ENCODE data around the gene CDK12. TPM values are rescaled to one million over a fixed set of nuclear protein-coding genes. Genes with fewer than 3 reads are reported as not detected.

Gene CDK12
- polyA plus RNA-seq, 2 of the 4 experiments (the other 2 are of a cell fraction): 36.7 to 42.1 TPM

DNA sequence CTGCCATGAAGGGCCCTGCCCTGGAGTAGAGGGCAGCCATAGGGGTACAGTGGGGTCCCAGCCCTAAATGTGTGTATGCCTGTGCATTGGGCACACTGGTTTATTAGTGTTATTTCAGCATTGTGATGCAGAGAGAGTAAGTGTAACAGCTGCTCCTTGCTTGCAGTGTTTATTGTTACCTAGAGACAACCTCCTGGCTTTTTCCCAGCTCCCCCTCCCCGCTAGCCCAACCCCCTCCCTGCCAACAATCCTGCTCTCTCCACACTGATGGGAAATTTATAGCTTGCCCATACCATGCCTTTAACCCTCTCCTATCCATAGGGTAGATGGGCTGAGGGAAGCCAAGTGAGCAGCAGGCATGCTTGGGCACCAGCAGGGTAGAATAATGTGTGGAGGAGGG lies 95.1 kb downstream of the CDK12 start:
- no peak overlapping the region for H3K4me2 ChIP-seq
- WGBS (ENCODE audit: missing lambda C conversion rate): 77% methylated on average over 1 of the region's 1 CpG
- ATAC-seq (no peak), DNase-seq (ENCODE audit: low read depth in 1 of 2, low spot score in 1 of 2) (no peak), FAIRE-seq (no peak)
- H3K9me3 ChIP-seq: no peaks in the 10 kb centered on the region
- H3K4me1 ChIP-seq: no peaks in the 10 kb centered on the region
- ChIA-PET CTCF (interaction anchor here (0.9 to 22.1 kb wide), 8 partner anchors 8 to 70 kb away, joined by 3 to 533 read pairs (median 6); partner anchors contain the start of gene PPP1R1B), POLR2A (no interaction called here)
- TF ChIP-seq EP300 (IDR thresholded peaks at IDR 0.05): no peak
- no peak for TF ChIP-seq CBX8 (IDR thresholded peaks at IDR 0.05)
- TF ChIP-seq, protein P1, sequence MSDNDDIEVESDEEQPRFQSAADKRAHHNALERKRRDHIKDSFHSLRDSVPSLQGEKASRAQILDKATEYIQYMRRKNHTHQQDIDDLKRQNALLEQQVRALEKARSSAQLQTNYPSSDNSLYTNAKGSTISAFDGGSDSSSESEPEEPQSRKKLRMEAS (IDR thresholded peaks at IDR 0.05): no peak
- TF ChIP-seq FOSB (CRISPR knock-in tag; IDR thresholded peaks at IDR 0.05): no peak
- TF ChIP-seq, protein P2, sequence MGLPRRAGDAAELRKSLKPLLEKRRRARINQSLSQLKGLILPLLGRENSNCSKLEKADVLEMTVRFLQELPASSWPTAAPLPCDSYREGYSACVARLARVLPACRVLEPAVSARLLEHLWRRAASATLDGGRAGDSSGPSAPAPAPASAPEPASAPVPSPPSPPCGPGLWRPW (IDR thresholded peaks at IDR 0.05): no peak
- TF ChIP-seq HOXB5 (CRISPR knock-in tag; IDR thresholded peaks at IDR 0.05): no peak
- TF ChIP-seq CEBPB (IDR thresholded peaks at IDR 0.05): no peak
- TF ChIP-seq GATA3 (IDR thresholded peaks at IDR 0.05; ENCODE audit: borderline replicate concordance): no peak
- no peak for TF ChIP-seq SREBF2 (IDR thresholded peaks at IDR 0.05)
- TF ChIP-seq RFX5 (IDR thresholded peaks at IDR 0.05): no peak
- no peak for TF ChIP-seq POLR2A (IDR thresholded peaks at IDR 0.05; ENCODE audit: low read length)
- TF ChIP-seq, protein P3, sequence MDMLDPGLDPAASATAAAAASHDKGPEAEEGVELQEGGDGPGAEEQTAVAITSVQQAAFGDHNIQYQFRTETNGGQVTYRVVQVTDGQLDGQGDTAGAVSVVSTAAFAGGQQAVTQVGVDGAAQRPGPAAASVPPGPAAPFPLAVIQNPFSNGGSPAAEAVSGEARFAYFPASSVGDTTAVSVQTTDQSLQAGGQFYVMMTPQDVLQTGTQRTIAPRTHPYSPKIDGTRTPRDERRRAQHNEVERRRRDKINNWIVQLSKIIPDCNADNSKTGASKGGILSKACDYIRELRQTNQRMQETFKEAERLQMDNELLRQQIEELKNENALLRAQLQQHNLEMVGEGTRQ (IDR thresholded peaks at IDR 0.05): no peak
- TF ChIP-seq, protein P4, sequence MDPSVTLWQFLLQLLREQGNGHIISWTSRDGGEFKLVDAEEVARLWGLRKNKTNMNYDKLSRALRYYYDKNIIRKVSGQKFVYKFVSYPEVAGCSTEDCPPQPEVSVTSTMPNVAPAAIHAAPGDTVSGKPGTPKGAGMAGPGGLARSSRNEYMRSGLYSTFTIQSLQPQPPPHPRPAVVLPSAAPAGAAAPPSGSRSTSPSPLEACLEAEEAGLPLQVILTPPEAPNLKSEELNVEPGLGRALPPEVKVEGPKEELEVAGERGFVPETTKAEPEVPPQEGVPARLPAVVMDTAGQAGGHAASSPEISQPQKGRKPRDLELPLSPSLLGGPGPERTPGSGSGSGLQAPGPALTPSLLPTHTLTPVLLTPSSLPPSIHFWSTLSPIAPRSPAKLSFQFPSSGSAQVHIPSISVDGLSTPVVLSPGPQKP (IDR thresholded peaks at IDR 0.05; ENCODE audit: low read depth, low read length): no peak
- TF ChIP-seq EHMT2 (IDR thresholded peaks at IDR 0.05; ENCODE audit: low read depth): no peak
- TF ChIP-seq, protein P5, sequence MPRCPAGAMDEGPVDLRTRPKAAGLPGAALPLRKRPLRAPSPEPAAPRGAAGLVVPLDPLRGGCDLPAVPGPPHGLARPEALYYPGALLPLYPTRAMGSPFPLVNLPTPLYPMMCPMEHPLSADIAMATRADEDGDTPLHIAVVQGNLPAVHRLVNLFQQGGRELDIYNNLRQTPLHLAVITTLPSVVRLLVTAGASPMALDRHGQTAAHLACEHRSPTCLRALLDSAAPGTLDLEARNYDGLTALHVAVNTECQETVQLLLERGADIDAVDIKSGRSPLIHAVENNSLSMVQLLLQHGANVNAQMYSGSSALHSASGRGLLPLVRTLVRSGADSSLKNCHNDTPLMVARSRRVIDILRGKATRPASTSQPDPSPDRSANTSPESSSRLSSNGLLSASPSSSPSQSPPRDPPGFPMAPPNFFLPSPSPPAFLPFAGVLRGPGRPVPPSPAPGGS (IDR thresholded peaks at IDR 0.05): no peak
- no peak for TF ChIP-seq HMGXB4 (CRISPR knock-in tag; IDR thresholded peaks at IDR 0.05; ENCODE audit: borderline replicate concordance)
- TF ChIP-seq POLR2AphosphoS2 (conservative IDR thresholded peaks at IDR 0.05; ENCODE audit: low read length): no peak
- TF ChIP-seq RARB (CRISPR knock-in tag; IDR thresholded peaks at IDR 0.05): no peak
- no peak for TF ChIP-seq NR3C1 (IDR thresholded peaks at IDR 0.05)
- TF ChIP-seq MAZ (IDR thresholded peaks at IDR 0.05; ENCODE audit: borderline replicate concordance, low read depth, low read length): no peak
- no peak overlapping the region for H3K27ac ChIP-seq
- no peak overlapping the region for H3K4me3 ChIP-seq

DNA sequence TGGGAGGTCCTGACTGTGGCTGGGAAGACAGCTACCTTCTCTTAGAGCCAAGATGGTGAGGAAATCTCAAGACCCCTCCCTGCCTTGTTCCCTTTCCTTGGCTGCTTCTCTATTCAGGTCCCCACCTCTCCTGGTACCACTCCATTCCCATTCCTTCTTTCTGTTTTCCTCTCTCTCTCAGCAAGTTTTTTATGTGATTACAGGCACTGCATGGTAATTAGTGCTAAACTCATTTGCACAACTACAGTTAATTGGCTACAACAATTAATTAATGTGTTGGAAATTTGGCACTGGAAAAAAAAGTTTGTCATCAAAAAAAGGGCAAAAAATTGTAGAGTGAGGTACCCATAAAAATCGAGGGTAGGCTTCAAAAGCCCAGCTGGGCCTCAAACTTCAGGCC lies 101.1 kb downstream of the CDK12 start:
- FAIRE-seq: no peak
- Histone ChIP-seq H3K27ac (no peak overlapping the region), H3K4me3 (no peak overlapping the region), H3K4me2 (no peak overlapping the region), H3K4me1 (no peaks in the 10 kb centered on the region), H3K9me3 (no peaks in the 10 kb centered on the region)
- no peak for DNase-seq (ENCODE audit: low read depth in 1 of 2, low spot score in 1 of 2)
- ATAC-seq: no peak
- ChIA-PET POLR2A (no interaction called here), CTCF (interaction anchor here (3.4 to 22.1 kb wide), 3 partner anchors 14 to 64 kb away, joined by 24 to 533 read pairs (median 71); partner anchors contain the start of gene PPP1R1B)
- WGBS (ENCODE audit: missing lambda C conversion rate): 4% methylated on average over 1 of the region's 1 CpG
- no peak for TF ChIP-seq EHF (CRISPR knock-in tag; IDR thresholded peaks at IDR 0.05)
- TF ChIP-seq CTCF (IDR thresholded peaks at IDR 0.05): no peak
- TF ChIP-seq HOXA7 (CRISPR knock-in tag; IDR thresholded peaks at IDR 0.05): no peak
- TF ChIP-seq HEYL (CRISPR knock-in tag; IDR thresholded peaks at IDR 0.05): no peak
- no peak for TF ChIP-seq HMGXB4 (CRISPR knock-in tag; IDR thresholded peaks at IDR 0.05; ENCODE audit: borderline replicate concordance)
- TF ChIP-seq TP53 (CRISPR knock-in tag; IDR thresholded peaks at IDR 0.05): no peak
- no peak for TF ChIP-seq MAZ (IDR thresholded peaks at IDR 0.05; ENCODE audit: borderline replicate concordance, low read depth, low read length)
- no peak for TF ChIP-seq BHLHE40 (IDR thresholded peaks at IDR 0.05; ENCODE audit: low read depth, low read length)
- no peak for TF ChIP-seq SREBF2 (IDR thresholded peaks at IDR 0.05)
- no peak for TF ChIP-seq CHD4 (IDR thresholded peaks at IDR 0.05; ENCODE audit: borderline replicate concordance)
- TF ChIP-seq RARB (CRISPR knock-in tag; IDR thresholded peaks at IDR 0.05): no peak
- TF ChIP-seq EP300 (IDR thresholded peaks at IDR 0.05): no peak
- TF ChIP-seq, protein P4 (IDR thresholded peaks at IDR 0.05; ENCODE audit: low read depth, low read length): no peak
- TF ChIP-seq NFE2L2 (conservative IDR thresholded peaks at IDR 0.05; ENCODE audit: low read length): no peak
